CD4-positive, alpha-beta T cell treated with Interleukin-4 for 1 hour (primary cell): ENCODE data around the gene SGCA.
A peak's percentile ranks its signal among the peaks of the same experiment; 100 is the strongest.

Experiments
- DNase-seq, 2 donors: peaks; one replicate each; pipeline ENCODE4 v3.0.0-alpha.2; 2020 to 2022

SGCA gene

DNA sequence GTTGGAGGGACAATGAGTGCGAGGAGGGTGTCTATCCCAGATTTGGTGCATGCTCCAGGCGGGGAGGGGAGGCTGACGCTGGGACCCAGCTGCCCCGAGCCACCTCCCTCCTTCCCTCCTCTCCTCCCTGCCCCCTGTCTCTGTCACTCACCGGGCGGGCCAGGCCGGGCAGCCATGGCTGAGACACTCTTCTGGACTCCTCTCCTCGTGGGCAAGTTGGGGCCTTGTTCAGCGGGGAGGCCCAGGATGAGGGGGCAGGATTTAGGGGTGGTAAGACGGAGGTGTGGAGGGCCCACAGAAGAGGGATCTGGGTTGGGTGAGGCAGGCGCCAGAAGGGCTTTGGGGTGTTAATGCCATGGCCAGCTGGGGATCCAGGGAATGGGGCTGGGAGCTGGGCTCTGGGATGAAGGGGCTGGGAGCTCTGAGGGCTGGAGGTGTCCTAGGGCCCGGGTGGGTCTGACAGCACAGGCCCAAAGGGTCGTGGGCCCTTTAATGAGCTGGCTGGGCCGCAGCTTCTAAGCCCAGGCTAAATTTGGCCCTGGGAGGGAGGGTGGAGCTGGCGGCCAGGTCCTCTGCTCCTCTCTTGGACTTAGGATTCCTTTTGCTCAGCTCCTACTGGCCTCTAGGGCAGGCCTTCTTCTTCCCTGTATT is at the start of gene SGCA:
Gene SGCA (plus strand): TSS at position 139 of the 651 bp plus-strand sequence. CDS start 36 bp downstream, at position 175.
- DNase-seq, result no peak

DNA sequence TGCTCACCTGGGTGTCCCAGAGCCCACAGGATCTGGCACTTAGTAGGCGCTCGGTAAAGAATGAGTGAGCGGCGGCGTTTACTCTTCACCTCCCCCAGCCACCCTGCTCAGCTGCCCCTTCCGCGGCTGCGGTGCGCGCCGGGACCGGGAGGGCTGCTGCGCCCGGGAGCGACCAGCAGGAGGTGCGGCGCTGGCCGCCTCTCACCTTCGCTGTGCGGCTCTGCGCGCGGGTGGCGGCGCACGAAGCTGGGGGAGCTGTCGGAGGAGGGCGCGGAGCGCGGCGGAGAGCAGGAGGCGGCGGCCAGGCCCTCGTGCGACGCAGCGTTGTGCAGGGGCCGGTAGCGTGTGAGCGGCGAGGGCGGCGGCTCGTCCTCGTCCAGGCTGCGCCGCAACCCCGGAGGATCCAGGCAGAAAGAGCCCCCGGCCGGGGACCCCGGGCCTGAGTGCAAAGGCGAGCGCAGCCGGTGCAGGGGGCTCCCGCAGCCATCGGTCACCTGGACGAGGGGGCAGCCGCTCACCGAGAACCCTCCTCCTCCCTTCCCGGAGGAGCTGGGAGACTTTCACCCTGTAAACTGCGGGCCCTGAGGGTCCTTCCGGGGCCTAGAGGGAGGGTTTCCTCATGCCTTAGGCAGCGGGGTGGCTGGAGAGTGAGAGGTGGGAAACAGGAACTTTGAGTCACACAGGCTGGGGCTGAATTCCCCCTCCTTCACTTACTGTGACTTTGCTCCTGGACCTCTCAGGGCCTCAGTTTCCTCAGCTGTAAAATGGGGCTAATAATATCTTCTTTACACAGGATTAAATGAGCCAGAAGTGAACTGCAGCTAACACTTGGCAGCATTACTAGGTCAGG is 48.4 kb upstream of the SGCA start:
- peak; percentile 58 to 60 for DNase-seq

DNA sequence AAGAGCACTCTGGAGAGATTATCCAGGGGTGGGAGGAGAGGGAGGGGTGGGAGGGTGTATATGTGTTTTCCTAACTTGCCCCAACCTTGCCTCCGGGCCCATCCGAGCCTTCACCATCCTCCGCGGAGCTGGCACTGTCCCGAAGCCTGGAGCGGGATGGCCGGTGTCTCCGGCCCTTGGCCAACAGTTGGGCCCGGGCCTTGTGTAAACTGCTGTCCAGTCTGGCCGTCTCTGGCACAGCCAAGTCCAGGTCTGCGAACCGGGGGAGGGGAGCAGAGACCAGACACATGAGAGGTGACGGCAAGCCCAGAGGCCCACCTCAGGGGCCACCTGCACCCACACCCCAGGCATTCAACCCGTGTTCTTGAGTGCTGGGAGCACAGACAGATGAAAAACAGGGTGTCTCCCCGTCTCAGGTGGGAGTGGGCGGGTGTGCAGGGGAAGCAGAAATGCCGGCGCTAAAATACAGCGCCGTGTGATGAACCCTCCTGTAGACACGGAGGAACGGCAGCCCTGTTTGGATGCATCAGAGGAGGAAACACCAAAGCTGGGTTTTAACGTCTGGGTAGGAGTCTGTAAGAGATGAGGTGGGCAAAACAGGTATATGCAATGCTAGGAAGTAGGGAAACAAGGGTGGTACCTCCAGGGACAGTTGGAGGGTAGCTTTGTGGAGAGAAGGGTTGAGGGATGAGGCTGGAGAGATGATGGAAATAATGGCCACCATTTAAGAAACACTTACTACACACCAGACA is 47.6 kb upstream of the SGCA start:
- DNase-seq, result no peak

DNA sequence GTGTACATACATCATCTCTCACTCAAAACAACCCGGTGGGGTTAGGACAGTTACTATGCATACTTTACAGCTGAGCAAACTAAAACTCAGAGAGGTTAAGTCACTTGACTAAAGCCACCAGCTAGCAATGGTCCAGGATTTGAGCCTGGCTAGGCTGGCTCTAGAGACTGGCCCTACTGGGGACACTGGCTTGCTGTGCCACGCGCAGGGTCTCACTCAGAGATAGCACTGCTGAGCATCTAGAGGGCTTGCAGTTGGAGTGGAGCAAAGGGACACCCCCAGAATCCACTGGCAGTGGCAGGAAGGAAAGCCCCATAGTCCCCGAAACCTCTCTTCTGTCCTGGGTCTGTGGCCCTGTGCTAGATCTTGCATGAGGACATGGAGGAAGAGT is 47.0 kb upstream of the SGCA start:
- no peak for DNase-seq

DNA sequence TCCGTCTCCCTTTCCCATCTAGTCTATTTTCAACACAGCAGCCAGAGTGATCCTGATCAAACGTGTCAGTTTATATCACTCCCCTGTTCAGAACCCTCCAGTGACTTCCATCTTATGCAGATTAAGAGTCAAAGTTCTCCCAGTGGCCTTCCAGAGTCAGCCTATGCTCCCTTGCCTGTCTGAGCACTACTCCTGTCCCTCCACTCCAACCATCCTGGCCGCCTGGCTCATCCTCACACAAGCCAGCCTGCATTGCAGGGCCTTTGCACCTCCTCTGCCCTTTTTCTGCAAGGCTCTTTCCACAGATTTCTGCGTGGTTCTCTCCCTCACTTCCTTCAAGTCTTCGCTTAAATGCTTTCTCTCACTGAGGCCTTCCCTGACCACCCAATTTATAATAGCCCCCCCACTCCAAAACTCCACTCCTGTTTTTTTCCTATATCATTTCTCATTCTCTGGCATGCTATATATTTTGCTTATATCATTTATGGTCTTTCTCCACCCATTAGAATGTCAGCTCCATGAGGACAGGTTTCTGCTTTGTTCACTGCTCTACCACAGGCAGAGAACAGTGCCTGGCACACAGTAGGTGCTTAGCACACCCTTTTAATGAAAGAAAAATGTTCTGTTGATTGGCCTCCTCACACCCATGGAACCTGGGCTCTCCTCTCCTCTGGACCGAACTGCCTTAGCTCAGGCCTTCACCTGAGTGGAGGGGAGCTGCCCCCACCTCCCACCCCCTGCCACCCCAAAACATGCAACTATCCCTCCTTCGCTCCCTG is 45.1 kb upstream of the SGCA start:
- no peak for DNase-seq

DNA sequence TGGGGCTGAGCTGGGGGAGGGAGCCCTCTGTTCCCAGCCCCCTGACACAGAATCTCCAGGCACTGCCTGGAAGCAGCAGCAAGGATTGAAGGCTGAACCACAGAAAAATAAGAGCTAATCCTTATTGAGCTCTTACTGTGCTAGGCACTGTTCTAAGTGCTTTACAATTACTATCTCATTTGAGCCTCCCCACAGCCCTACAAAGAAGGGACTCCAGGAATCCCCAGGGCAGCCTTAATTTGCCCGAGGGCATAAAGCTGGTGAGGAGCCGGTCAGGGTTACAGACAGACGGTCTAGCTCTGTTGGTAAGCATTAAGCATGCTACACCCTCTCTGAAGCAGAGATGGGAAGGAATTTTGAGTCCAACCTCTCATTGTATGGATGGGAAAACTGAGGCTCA is 42.9 kb upstream of the SGCA start:
- DNase-seq, result no peak

DNA sequence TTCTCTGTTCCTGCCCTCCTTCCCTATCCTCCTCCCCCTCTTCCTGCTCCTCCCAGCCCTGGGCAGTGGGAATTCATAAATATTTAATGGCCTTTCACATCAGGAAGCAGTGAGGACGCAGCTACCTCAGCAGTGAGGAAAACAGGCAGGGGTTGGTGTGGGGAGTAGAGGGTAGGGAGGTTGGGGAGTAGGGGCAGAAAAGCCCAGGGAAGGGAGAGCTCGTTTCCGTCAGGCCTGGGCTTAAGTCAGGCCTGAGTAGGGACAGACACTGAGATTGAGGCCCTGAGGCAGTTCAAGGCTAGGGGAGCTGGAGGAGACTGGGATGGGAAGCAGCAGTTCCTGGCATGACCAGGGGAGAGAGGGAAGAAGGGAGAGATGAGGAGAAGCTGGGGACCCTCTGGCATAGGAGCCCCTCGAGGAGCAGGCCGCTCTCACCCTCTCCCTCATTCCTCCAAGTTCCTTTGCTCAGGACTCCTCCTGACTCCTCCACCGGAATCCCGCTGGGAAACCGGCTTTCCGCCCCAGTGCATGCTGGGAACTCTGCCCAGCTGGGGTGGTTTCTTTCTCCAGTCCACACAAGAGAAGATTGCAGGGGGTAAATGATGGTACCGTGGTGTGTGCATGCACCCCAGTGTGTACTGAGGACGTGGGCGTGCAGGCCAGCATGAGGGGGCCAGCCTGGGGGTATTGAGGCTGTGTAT is 42.0 kb upstream of the SGCA start:
- DNase-seq, result no peak

DNA sequence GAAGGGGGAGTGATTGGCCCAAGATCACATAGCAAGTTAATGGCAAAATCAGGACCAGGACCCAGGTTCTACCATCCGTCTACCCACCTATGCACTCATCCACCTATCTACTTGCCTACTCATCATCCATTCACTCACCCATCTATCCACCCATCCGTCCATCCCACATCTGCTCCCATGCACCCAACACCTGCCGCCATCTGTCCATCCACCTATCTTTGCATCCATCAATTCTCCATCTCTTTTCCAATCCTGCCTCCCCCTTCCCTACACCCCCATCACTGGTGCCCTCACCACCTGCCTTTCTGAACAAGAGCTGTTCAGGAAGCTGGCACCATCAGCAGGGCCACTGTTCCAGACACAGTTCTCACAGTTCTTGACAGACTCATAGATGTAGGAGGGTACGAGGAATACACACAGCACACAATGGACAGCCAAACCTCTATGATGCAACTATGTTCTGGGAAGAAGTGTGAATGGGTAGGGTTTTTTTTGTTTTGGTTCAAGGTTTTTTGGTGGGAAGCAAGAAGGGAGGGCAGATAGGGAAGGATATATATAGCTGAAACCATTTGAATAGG is 40.3 kb upstream of the SGCA start:
- no peak for DNase-seq

DNA sequence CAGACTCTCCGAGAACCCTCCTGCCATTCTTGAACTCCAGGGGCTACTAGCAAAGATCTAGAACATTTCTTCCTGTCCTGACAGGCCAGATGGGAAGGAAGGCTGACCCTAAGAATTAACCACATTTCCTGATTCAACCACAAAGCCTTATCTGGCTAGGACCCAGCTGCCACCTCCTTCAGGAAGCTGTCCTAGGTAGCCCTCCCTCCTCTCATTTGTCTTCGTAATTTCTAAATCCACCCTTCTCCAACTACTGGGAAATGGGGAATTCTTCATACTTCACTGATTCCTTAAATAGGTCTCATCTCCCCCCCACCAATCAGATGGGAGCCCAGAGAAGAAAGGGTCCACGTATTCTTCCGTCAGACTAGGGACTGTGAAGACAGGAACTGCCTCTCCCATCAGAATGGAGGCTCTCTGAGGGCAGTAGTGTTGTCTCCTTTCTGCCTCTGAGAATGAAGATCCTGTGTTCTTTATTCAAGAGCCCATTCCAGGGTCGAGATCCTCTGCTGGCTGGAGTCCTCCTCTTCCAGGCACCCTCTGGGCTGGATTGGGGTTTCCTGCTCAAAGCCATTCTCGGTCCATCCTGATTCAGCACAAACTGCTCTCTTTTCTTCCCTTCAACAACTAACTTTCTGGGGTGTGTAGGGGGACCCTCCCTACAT is 38.0 kb upstream of the SGCA start:
- no peak for DNase-seq

DNA sequence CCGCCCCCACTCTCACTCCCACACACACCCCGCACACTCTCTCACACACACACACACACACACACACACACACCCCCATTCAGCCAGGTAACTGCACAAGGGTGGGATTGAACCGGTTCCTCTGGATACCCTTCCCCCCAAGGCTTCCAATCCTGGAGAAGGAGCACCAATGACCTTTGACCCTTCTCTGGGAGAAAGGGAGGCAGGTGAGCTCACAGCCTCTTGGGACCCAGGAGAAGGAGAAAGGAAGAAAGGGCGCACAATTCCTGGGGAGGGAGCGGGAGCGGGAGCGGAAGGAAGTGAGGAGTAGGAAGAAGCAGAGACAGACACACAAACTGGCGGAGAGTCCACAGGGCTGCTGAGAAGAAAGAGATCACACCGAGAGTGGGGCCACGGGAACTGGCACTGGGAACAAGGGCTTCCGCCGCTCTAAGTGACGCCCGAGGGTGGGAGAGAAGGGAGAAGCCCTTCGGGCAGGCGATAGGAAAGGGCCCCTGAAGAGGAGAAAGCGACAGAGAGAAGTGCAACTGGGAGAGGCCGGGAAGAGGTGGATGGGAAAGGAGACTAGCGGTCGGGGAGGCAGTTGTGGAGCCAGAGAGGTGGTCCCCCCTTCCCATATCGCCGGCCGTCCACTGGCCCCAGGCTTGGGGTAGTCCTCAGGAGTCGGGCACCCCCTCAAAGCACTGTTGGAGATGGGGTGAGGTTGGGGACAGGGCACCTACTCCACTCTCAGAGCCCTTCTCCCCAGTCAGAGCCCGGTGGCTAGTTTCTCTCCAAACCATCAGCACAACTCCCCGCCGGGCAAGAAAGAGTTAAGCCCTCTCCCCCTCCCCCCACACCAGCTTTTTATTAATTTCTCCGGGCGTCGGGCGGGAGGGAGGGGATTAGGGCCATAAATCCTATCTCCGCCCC is 37.1 kb upstream of the SGCA start:
- DNase-seq, result no peak

DNA sequence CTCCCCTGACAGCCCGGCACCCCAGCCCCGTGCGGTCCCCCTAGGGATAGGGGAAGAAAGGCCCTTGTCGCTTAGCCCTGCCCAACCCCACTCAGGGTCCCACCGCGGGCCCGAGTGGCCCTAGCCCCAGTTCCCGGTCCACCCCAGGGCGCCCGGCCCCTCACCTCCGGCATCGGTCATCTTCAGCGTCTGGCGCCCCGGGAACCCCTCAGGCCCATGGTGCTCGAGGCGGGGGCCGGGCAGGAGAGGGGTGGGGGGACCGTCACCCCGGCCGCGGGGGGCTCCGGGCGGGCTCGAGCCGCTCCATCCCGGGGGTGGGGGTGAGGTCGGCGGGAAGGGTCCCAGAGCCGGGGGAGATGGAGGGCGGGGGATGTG is 36.5 kb upstream of the SGCA start:
- no peak for DNase-seq

DNA sequence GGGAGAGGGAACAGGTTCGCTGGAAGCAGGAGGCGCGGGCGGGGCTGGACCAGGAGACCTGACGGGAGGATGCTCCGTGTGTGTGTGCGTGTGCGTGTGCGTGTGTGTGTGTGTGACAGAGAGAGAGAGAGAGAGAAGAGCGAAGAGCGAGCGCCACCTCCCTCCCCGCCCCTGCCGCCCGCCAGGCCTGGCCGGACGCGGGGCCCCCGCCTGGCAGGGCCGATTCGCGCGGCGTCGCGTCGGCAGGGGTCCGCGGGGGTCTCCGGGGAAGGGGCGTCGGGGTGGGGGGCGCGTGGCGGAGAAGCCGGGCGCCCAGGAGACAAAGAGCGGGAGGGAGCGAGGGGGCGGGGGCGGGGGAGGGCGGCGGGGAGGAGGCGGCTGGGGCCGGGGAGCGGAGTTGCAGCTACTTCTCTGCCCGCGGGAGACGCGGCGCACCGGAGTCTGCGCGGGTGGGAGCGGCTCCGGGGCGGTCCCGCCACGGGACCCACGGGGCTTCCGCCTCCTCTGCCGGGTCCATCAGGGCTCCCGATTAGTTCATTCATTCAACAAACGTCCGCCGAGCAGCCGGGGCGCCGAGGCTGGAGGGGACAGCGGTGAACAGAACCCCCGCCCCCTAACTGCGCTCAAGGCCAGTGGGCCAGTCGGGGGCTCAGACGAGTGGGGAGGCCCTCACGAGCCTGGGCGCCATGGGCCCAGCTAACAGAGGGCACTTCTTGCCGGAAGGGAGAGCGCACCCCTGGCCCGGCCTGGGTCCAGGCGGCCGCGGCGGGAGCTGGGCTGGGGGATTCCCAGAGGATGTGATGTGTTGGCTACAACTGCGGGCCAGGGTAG is 35.9 kb upstream of the SGCA start, which contains the start of gene SAMD14:
Gene SAMD14 (minus strand): TSS at position 433 of the 831 bp plus-strand sequence. CDS start 5,201 bp downstream, outside the sequence.
- peak; percentile 59 to 71 for DNase-seq

DNA sequence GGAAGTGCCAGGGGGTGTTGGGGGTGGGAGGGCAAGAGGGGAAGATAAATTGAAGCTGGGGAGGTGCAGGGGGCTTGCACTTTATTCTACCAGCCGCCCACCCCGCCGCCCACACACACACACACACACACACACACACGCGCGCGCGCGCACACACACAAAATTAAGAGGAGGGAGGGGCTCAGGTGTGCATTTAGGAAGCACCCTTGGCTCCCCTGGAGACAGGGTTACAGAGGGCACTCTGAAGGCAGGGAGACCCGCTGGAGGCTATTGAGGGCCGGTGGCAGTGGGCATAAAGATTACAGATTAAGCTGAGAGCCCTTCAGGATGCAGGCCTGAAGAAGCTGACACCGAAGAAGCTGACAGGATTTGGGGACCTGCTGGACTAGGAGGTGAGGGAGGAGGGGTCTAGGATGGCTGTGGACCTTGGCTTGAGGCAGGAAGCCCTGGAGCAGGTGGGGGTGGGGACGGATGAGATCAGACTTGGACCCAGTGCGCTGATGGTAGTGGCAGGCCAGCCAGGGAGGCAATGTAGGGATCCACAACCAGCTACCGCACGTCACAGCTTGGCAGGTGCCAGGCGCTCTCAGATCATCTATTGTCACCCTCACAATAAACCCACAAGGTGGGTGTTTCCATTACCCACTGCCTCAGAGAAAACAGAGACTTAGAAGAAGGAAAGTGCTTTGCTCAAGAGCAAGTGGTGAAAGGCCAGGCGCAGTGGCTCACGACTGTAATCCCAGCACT is 35.1 kb upstream of the SGCA start:
- DNase-seq, result no peak

DNA sequence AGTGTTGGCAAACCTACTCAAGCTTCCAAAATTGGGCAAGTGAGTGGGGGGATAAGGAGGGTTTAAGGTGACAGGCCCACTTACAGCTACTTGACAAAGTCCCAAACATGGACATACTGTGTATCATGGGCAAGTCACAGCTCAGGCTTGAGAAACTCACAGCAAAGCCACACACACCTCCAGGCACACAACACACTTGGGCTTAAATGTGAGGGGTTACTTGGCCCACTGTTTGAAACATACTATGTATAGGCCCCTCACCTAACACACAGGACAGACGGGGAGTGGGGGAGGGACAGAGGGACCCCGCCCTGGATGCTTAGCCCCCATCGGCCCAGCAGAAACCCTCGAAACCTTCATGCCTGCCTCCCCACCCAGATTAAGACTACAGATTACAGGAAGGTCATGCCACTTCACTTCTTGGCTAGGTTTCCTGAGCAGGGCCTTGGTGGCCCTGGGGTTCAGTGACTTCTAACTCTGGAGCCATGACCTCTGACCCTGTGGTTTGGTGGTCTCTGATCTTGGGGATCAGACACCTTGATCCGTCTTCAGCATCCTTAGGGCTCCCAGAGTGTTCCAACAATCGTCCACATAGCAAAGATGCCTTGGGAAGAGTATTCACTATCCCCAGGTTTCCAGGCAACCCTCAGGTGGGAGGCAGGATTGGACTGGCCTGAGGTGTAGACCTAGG is 33.6 kb upstream of the SGCA start:
- no peak for DNase-seq

DNA sequence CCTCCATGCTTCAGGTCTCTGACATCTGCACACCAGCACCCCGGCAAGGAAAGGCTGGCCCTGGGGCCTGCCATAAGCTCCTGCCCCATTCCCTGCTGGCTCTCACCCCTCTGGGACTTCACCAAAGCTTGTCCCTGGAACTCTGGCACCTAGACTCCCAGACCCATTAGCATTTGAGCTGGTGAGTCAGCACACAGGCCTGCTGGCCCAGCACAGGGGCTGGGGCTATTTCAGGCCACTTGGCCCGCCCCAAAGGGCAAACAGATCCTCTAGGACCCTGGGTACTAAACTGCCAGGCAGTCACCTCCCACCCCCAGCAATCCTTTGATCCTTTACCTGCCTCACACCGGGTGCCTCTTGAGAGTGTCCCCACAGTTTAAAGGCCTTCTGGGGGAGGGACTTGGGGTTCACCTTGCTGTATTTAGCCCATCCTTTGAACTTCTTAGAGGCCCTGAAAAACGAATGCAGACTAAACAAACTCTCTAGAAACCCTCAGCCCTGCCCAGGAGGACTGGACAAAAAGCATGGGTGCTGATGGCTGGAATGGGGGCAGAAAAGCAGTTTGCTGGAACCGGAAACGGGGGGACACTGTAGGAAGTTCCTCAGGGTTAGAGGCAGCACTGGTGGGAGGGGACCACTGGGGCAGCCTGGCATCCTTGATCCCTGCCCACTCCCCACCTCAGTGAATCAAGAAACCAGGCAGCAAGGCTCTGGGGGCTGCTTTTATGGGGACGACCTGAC is 32.6 kb upstream of the SGCA start:
- no peak for DNase-seq

DNA sequence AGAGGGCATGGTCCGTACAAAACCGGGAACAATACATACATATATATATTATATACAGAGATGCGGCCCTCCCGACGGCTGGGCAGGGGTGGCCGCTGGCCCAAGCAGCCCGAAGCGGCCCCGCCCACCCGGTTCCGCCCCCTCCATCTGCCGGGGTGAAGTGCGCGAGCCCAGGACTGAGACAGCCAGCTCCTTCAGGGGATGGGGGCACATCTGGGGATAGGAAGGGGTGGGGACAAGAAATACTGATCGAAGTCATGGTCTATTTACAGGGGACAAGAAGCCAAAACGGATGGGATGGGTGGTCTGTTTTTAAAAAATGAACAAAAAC is 32.1 kb upstream of the SGCA start:
- no peak for DNase-seq
